ENCODE measurements around the gene CLEC14A. TPM values are rescaled to one million over a fixed set of nuclear protein-coding genes. Genes with fewer than 3 reads are reported as not detected.

Gene CLEC14A
- total and polyA plus RNA-seq, 9 of the 15 experiments (the other 6 are each of a cell fraction or from before 2014, with no cell fraction given) = not detected

DNA sequence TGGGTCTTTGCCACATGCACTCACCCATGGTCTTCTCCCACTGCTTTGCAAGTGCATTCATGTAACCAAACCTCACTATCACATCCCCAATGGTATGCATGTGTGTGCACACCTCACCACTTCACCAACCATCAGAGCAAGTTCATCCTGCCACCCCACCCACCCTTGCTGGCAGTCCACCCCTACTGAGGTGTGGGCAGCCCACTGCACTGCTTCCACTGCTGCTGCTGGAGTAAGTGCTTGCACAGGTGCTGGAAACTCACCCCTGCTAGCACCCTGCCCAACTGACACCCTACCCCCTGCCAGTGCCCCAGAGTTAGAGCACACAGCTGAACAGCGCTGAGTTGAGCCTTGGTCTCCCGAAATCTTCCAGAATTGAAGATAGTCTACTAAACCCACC lies 46.1 kb upstream of the CLEC14A start:
- H3K9me3 ChIP-seq (replicated peaks; ENCODE audit: control insufficient read depth, insufficient read depth, low read depth, low read length) = no peaks in the 10 kb centered on the region
- H3K4me2 ChIP-seq (ENCODE audit: insufficient read depth, low read length) = no peak overlapping the region
- H3K36me3 ChIP-seq (ENCODE audit: control insufficient read depth, insufficient read depth, low read length) = no peaks in the 10 kb centered on the region
- no peaks in the 10 kb centered on the region for H3K27me3 ChIP-seq (ENCODE audit: control insufficient read depth in 2 of 2, insufficient read depth in 2 of 2, low read length in 2 of 2)
- DNase-seq (ENCODE audit: extremely low read depth in 1 of 4, low spot score in 3 of 4) (no peak), FAIRE-seq (no peak), ATAC-seq (no peak)
- no peaks in the 10 kb centered on the region for H4K20me1 ChIP-seq (replicated peaks; ENCODE audit: control insufficient read depth, insufficient read depth, low read length)
- WGBS (ENCODE audit: insufficient coverage, low coverage, missing lambda C conversion rate) = 0% methylated on average over 1 of the region's 2 CpGs
- no peak overlapping the region for H3K9ac ChIP-seq (ENCODE audit: insufficient read depth in 1 of 2, low read depth in 2 of 2, low read length in 2 of 2)
- no peaks in the 10 kb centered on the region for H3K9me1 ChIP-seq (ENCODE audit: control insufficient read depth, insufficient read depth, low read length)
- ChIA-PET CTCF (ENCODE audit: low intra/inter-chr PET ratio) (no interaction called here), POLR2A (no interaction called here)
- H3K79me2 ChIP-seq (ENCODE audit: control insufficient read depth, insufficient read depth, low read length) = no peaks in the 10 kb centered on the region
- TF ChIP-seq SIN3B (IDR thresholded peaks at IDR 0.05; ENCODE audit: low read depth) (no peak), FOS (IDR thresholded peaks at IDR 0.05; ENCODE audit: extremely low read depth, insufficient read length) (no peak), ZNF146 (CRISPR knock-in tag; IDR thresholded peaks at IDR 0.05; ENCODE audit: unreplicated experiment) (no peak), GATAD2B (IDR thresholded peaks at IDR 0.05; ENCODE audit: borderline replicate concordance) (no peak), DDX20 (tag; IDR thresholded peaks at IDR 0.05; ENCODE audit: low read depth) (no peak), RBM17 (IDR thresholded peaks at IDR 0.05; ENCODE audit: borderline replicate concordance, low read depth, low read length) (no peak), OTX1 (CRISPR knock-in tag; IDR thresholded peaks at IDR 0.05) (no peak), EP300 (IDR thresholded peaks at IDR 0.05; ENCODE audit: low read length) (no peak), FOXA3 (CRISPR knock-in tag; conservative IDR thresholded peaks at IDR 0.05 in 1 of 2, IDR thresholded peaks at IDR 0.05 in 1 of 2) (no peak), MCM3 (IDR thresholded peaks at IDR 0.05) (no peak), SMARCA4 (IDR thresholded peaks at IDR 0.05) (no peak), ZNF696 (CRISPR knock-in tag; conservative IDR thresholded peaks at IDR 0.05) (no peak), COPS2 (conservative IDR thresholded peaks at IDR 0.05) (no peak), TCFL5 (CRISPR knock-in tag; conservative IDR thresholded peaks at IDR 0.05) (no peak)
- no TSS peak for BruUV-seq (replicated peaks)
- H2AFZ ChIP-seq (ENCODE audit: low read depth, low read length) = no peak overlapping the region
- no peak overlapping the region for H3K4me3 ChIP-seq
- in situ Hi-C loops (cut with MboI) = no loop called here
- intact Hi-C loops (cut with micrococcal nuclease) = no loop called here
- H3K4me1 ChIP-seq (replicated peaks in 1 of 2; ENCODE audit: control insufficient read depth in 2 of 2, insufficient read depth in 2 of 2, low read length in 2 of 2) = no peaks in the 10 kb centered on the region
- H3K27ac ChIP-seq (ENCODE audit: extremely low read depth, low read depth, low read length) = no peak overlapping the region
